GM23248 (cell line): ENCODE data around the gene PTPN1.

Experiments used
- EZH2 ChIP-seq: fragments of 200-600 bp; sonication (generic); IDR thresholded peaks from 2 replicates; pipeline ENCODE4 v1.6.1; 2018; ENCODE audit warnings: antibody characterized with exemption, mild to moderate bottlenecking; ENCODE audit not compliant: insufficient read depth, poor library complexity, severe bottlenecking
- EZH2phosphoT487 ChIP-seq: fragments of 200-600 bp; sonication (generic); IDR thresholded peaks from 2 replicates; pipeline ENCODE4 v1.6.1; 2018; ENCODE audit warnings: antibody characterized with exemption, moderate library complexity, mild to moderate bottlenecking, low read depth; ENCODE audit not compliant: insufficient read depth

DNA sequence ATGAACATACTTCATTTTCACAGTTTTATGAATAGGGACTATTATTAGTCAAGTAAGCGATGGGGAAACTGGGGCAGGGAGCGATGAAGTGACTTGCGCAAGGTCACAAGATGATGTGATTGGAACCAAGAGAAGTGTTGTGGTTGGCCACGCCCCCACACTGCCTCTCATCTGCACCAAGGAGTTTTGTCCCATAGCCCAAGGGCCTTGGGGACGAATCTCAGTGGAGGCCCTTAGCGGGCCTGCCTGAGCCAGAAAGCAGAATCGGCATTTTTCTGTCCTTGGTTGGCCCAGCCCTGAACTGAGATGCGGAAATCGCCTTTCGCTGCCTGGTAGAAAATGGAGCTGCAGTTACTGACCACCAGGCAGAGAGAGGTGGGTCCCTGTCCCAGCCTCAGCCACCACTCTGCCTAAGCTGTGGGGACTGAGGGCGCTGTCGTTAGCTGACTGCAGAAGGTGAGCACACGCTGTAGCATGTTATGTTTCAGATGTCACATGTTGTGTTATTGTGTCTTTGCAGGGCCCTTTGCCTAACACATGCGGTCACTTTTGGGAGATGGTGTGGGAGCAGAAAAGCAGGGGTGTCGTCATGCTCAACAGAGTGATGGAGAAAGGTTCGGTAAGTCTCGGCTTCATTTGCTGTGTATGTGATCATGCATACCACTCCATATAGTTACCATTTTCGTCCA is 57.8 kb downstream of the PTPN1 start:
- no peak for TF ChIP-seq EZH2
- no peak for TF ChIP-seq EZH2phosphoT487
